OCI-LY7 (cell line): Measurements from ENCODE around the gene FANCE. TPM values are rescaled to one million over a fixed set of nuclear protein-coding genes. Genes with fewer than 3 reads are reported as not detected.

ENCODE experiments used
- BruUV-seq: library from RNA; stranded (reverse); fragments of 400-500 nt; replicated peaks from 2 replicates; lab custom pipeline; 2021; lab: Mats Ljungman, UMichigan
- CTCF ChIA-PET: fragments of 300-600 bp; sonication (Branson Sonifier 250); formaldehyde crosslinking; loops from one replicate; lab custom pipeline; 2022; ENCODE audit warnings: antibody characterized with exemption; ENCODE audit not compliant: unreplicated experiment; lab: Charles Lee
- POLR2A ChIA-PET: fragments of 300-600 bp; sonication (Branson Sonifier 250); formaldehyde crosslinking; loops from one replicate; lab custom pipeline; 2022; ENCODE audit warnings: antibody characterized with exemption; lab: Charles Lee
- DNase-seq: peaks from one replicate; pipeline ENCODE4 v3.0.0-alpha.2; 2015; ENCODE audit warnings: low spot score
- H2AFZ ChIP-seq: fragments of 200-600 bp; sonication (generic), shearing (Covaris generic); 2 replicates; pipeline ENCODE4 v1.6.1; 2014; ENCODE audit warnings: mild to moderate bottlenecking, antibody characterized with exemption, low read length, moderate library complexity
- H3K27ac ChIP-seq: fragments of 200-600 bp; sonication (generic); 2 replicates; pipeline ENCODE4 v1.5.1; 2014; ENCODE audit warnings: mixed run types, low read depth, mild to moderate bottlenecking, moderate library complexity, low read length, inconsistent platforms; ENCODE audit not compliant: poor library complexity, severe bottlenecking
- H3K36me3 ChIP-seq: fragments of 200-600 bp; sonication (generic); 2 replicates; pipeline ENCODE4 v1.6.1; 2014; ENCODE audit warnings: mild to moderate bottlenecking, antibody characterized with exemption, low read length, moderate library complexity, mixed read lengths; ENCODE audit not compliant: insufficient read depth
- H3K4me1 ChIP-seq: fragments of 200-600 bp; sonication (generic); 2 replicates; pipeline ENCODE4 v1.5.1; 2014; ENCODE audit warnings: mild to moderate bottlenecking, low read length; ENCODE audit not compliant: insufficient read depth, poor library complexity, severe bottlenecking
- H3K4me2 ChIP-seq: fragments of 200-600 bp; sonication (generic); 2 replicates; pipeline ENCODE4 v1.6.1; 2014; ENCODE audit warnings: mild to moderate bottlenecking, low read length
- H3K4me3 ChIP-seq: fragments of 200-600 bp; sonication (generic); 2 replicates; pipeline ENCODE4 v1.5.1; 2014; ENCODE audit warnings: mild to moderate bottlenecking, low read depth, low read length; ENCODE audit not compliant: poor library complexity, severe bottlenecking
- H3K79me2 ChIP-seq: fragments of 200-600 bp; sonication (generic); 2 replicates; pipeline ENCODE4 v1.6.1; 2016; ENCODE audit warnings: low read depth, mild to moderate bottlenecking, low read length, moderate library complexity, mixed read lengths; ENCODE audit not compliant: insufficient read depth
- H3K9me2 ChIP-seq: fragments of 200-600 bp; sonication (generic); 2 replicates; pipeline ENCODE4 v1.6.1; 2016; ENCODE audit warnings: mild to moderate bottlenecking, low read length, mixed read lengths; ENCODE audit not compliant: insufficient read depth
- H3K9me3 ChIP-seq: fragments of 200-600 bp; sonication (generic); 2 replicates; pipeline ENCODE4 v1.6.1; 2014; ENCODE audit warnings: mild to moderate bottlenecking, mixed run types, low read length, mixed read lengths
- H4K20me1 ChIP-seq: fragments of 200-600 bp; sonication (generic); 2 replicates; pipeline ENCODE4 v1.6.1; 2014; ENCODE audit warnings: mild to moderate bottlenecking, antibody characterized with exemption, low read length, moderate library complexity, mixed read lengths; ENCODE audit not compliant: insufficient read depth
- CTCF ChIP-seq: fragments of 200-600 bp; sonication (generic); conservative IDR thresholded peaks from 2 replicates; pipeline ENCODE4 v1.5.1; 2014; ENCODE audit warnings: mild to moderate bottlenecking, antibody characterized with exemption, low read length, moderate library complexity, mixed read lengths
- EZH2phosphoT487 ChIP-seq: fragments of 200-600 bp; sonication (generic); IDR thresholded peaks from 2 replicates; pipeline ENCODE4 v1.6.1; 2018; ENCODE audit warnings: low read depth, borderline replicate concordance, mild to moderate bottlenecking, mixed run types, antibody characterized with exemption, low read length, moderate library complexity, mixed read lengths
- intact Hi-C: fragments of 100-400 bp; cut with micrococcal nuclease; formaldehyde crosslinking; loops from one replicate; pipeline ENCODE4 v1.10.0; 2022; ENCODE audit not compliant: unreplicated experiment
- total RNA-seq, 2 experiments: library from RNA; depleted of rRNA in 1 of 2; stranded (reverse); fragments of >200 nt in 1 of 2; shearing (Covaris generic) in 1 of 2; gene quantifications; 2 replicates each; pipeline ENCODE4 v1.2.3, GENCODE V29; 2014 to 2022

The FANCE gene
- total RNA-seq, 2 experiments from 2014 or later, result 14.4 to 17.4 TPM

GRCh38 chr6:35403544-35404442, 48.3 kb upstream of the FANCE start:
- POLR2A ChIA-PET, result interaction anchor here (0.7 kb wide), 1 partner anchor 121 kb away, joined by 5 read pairs; no protein-coding TSS in a partner anchor

GRCh38 chr6:35406711-35407485, 45.2 kb upstream of the FANCE start:
- Histone ChIP-seq H3K36me3 (no peaks in the 10 kb centered on the region), H3K27ac (no peak overlapping the region), H2AFZ (no peak overlapping the region), H3K79me2 (no peaks in the 10 kb centered on the region), H3K4me1 (peaks cover 11% of the 10 kb centered on the region), H3K4me2 (no peak overlapping the region), H3K4me3 (no peak overlapping the region), H4K20me1 (no peaks in the 10 kb centered on the region), H3K9me3 (no peaks in the 10 kb centered on the region), H3K9me2 (no peaks in the 10 kb centered on the region)
- ChIA-PET POLR2A (interaction anchor here (1.2 kb wide), 1 partner anchor 30 kb away, joined by 3 read pairs; no protein-coding TSS in a partner anchor), CTCF (no interaction called here)
- TF ChIP-seq EZH2phosphoT487 (no peak), CTCF (no peak)
- DNase-seq, result no peak
- intact Hi-C loops, result no loop called here
- BruUV-seq, result no TSS peak

More at GRCh38 chr6:35403544-35404442, 48.3 kb upstream of the FANCE start:
- CTCF ChIA-PET, result no interaction called here
- Histone ChIP-seq H2AFZ (no peak overlapping the region), H3K79me2 (no peaks in the 10 kb centered on the region), H4K20me1 (no peaks in the 10 kb centered on the region), H3K27ac (no peak overlapping the region), H3K4me1 (no peaks in the 10 kb centered on the region), H3K9me3 (no peaks in the 10 kb centered on the region), H3K4me2 (no peak overlapping the region), H3K9me2 (no peaks in the 10 kb centered on the region), H3K36me3 (no peaks in the 10 kb centered on the region), H3K4me3 (no peak overlapping the region)
- no peak for TF ChIP-seq EZH2phosphoT487
- no peak for TF ChIP-seq CTCF
- no peak for DNase-seq
- BruUV-seq, result no TSS peak
- intact Hi-C loops, result no loop called here
